ENCODE measurements around the gene TMEM239. TPM values are rescaled to one million over a fixed set of nuclear protein-coding genes. Genes with fewer than 3 reads are reported as not detected.

TMEM239 gene
- total RNA-seq, 1 experiment from 2014 or later = not detected

DNA sequence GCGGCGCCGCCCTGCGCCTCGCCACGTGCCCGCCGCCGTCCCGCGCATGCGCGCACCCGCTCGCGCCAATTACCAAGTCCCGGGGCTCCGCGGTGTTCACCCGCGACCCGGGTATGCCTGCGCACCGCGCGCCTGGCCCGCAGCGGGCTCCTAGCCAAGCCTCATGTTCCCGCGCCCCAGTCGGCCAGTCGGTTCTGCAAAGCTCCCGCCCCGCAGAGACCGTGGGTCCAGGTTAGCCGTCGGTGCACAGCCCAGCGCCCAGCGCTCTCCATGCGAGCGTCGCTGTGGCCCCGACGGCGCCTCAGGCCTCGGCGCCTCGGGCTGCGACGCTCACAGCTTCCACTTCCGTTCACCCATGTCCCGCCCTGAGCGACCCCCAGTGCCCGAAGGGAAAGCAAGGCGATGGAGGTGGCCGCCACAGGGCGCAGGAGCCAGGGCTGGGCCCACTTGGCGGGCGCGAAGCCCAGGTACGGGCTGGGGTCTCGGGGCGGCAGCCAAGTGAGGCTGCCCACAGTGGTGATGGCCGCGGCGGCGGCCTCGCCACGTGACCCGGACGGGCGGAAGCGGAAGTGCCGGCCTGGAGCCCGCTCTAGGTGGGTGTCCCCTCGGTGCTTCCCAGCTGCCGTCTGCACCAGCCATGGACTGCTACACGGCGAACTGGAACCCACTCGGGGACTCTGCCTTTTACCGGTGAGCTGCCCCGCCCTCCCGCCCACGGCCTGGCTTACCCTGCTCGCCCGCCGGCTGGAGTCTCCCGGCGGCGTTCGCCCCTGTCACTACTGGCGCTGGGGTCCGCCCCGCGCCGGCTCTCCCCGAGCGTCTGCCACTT, 24.2 kb downstream of the TMEM239 start, which contains the start of the genes PCED1A and VPS16:
Gene PCED1A (minus strand): TSS at position 518 of the 829 bp plus-strand sequence. CDS start 743 bp downstream, outside the sequence.
Gene VPS16 (plus strand): TSS at position 608 of the 829 bp plus-strand sequence. CDS start 30 bp downstream, at position 638.
- TF ChIP-seq, protein P1, sequence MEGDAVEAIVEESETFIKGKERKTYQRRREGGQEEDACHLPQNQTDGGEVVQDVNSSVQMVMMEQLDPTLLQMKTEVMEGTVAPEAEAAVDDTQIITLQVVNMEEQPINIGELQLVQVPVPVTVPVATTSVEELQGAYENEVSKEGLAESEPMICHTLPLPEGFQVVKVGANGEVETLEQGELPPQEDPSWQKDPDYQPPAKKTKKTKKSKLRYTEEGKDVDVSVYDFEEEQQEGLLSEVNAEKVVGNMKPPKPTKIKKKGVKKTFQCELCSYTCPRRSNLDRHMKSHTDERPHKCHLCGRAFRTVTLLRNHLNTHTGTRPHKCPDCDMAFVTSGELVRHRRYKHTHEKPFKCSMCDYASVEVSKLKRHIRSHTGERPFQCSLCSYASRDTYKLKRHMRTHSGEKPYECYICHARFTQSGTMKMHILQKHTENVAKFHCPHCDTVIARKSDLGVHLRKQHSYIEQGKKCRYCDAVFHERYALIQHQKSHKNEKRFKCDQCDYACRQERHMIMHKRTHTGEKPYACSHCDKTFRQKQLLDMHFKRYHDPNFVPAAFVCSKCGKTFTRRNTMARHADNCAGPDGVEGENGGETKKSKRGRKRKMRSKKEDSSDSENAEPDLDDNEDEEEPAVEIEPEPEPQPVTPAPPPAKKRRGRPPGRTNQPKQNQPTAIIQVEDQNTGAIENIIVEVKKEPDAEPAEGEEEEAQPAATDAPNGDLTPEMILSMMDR (IDR thresholded peaks at IDR 0.05; ENCODE audit: unreplicated experiment) = no peak
- POLR2A ChIA-PET = interaction anchor here (0.6 to 2.7 kb wide), 19 partner anchors 8 to 474 kb away, joined by 3 to 17 read pairs (median 4); partner anchors contain the start of genes IDH3B and NOP56
- Mint-ChIP-seq H3K4me3 (ENCODE audit: unreplicated experiment) (peak within 1 kb of the TSS; percentile 82), H3K4me1 (ENCODE audit: insufficient read depth, unreplicated experiment) (peaks cover 12% of the 10 kb centered on the region), H3K36me3 (ENCODE audit: insufficient read depth, unreplicated experiment) (peaks cover 13% of the 10 kb centered on the region), H3K9me3 (ENCODE audit: unreplicated experiment) (no peaks in the 10 kb centered on the region), H3K27ac (ENCODE audit: low read depth, unreplicated experiment) (peak within 1 kb of the TSS; percentile 76), H3K27me3 (ENCODE audit: insufficient read depth, unreplicated experiment) (no peaks in the 10 kb centered on the region)
- intact Hi-C loops (cut with micrococcal nuclease) = no loop called here
- CTCF ChIA-PET = interaction anchor here (0.6 kb wide), 1 partner anchor 317 kb away, joined by 4 read pairs; no protein-coding TSS in a partner anchor
- peak; percentile 77 for DNase-seq (ENCODE audit: unreplicated experiment)
- no TSS peak for BruUV-seq (replicated peaks)

DNA sequence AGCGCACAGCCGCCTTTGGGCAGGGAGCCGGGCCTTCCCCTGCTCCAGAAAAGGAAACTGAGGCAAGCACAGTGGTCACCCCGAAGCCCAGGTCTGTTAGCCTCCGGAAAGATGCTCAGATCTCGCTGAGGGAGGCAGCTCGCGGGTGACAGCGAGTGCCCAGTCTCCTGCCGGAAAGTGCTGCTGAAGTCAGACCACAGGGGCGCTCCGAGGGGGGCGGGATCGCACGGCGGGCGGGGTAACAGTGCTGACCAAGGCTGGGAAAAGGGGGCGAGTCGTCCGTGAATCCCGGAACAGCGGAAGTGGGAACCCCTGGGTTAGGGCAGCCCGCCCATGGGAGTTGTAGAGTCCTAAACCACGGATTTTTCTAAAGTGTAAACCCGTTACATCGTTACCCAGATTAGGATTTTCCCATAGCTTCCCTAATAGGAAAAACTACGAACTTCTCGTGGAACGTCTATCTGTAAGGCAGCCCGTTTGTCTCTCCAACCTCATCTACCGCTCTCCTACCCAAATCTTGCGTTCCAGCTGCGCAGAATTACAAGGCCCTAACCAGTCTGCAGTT, 24.9 kb downstream of the TMEM239 start:
- Mint-ChIP-seq H3K4me1 (ENCODE audit: insufficient read depth, unreplicated experiment) (peaks cover 12% of the 10 kb centered on the region), H3K4me3 (ENCODE audit: unreplicated experiment) (peak overlapping the region; percentile 82), H3K27ac (ENCODE audit: low read depth, unreplicated experiment) (peak overlapping the region; percentile 33), H3K27me3 (ENCODE audit: insufficient read depth, unreplicated experiment) (no peaks in the 10 kb centered on the region), H3K9me3 (ENCODE audit: unreplicated experiment) (no peaks in the 10 kb centered on the region), H3K36me3 (ENCODE audit: insufficient read depth, unreplicated experiment) (peaks cover 13% of the 10 kb centered on the region)
- ChIA-PET POLR2A (interaction anchor here (0.6 to 2.7 kb wide), 12 partner anchors 9 to 475 kb away, joined by 3 to 17 read pairs (median 4); partner anchors contain the start of genes IDH3B and NOP56), CTCF (interaction anchor here (0.6 kb wide), 1 partner anchor 316 kb away, joined by 4 read pairs; no protein-coding TSS in a partner anchor)
- TF ChIP-seq, protein P1 (IDR thresholded peaks at IDR 0.05; ENCODE audit: unreplicated experiment) = no peak
- no peak for DNase-seq (ENCODE audit: unreplicated experiment)
- BruUV-seq (replicated peaks) = TSS peak; percentile 67
- intact Hi-C loops (cut with micrococcal nuclease) = no loop called here

DNA sequence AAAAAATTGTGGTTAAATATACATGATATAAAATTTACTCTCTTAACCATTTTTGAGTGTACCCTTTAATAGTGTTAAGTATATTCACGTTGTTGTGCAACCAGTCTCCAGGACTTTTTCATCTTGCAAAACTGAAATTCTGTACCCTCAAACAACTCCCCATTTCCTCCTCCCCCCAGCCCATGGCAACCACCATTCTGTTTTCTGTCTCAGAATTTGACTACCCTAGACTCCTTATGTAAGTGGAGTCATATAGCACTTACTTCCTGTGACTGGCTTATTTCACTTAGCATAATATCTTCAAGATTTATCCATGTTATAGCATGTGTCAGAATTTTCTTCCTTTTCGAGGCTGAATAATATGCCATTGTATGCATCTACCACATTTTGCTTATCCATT, 29.4 kb downstream of the TMEM239 start:
- H3K36me3 Mint-ChIP-seq (ENCODE audit: insufficient read depth, unreplicated experiment) = peaks cover 10% of the 10 kb centered on the region
- ChIA-PET POLR2A (no interaction called here), CTCF (no interaction called here)
- intact Hi-C loops (cut with micrococcal nuclease) = no loop called here
- no peak overlapping the region for H3K27ac Mint-ChIP-seq (ENCODE audit: low read depth, unreplicated experiment)
- no peaks in the 10 kb centered on the region for H3K9me3 Mint-ChIP-seq (ENCODE audit: unreplicated experiment)
- no TSS peak for BruUV-seq (replicated peaks)
- no peak for DNase-seq (ENCODE audit: unreplicated experiment)
- peaks cover 6% of the 10 kb centered on the region for H3K4me1 Mint-ChIP-seq (ENCODE audit: insufficient read depth, unreplicated experiment)
- no peak overlapping the region for H3K4me3 Mint-ChIP-seq (ENCODE audit: unreplicated experiment)
- TF ChIP-seq, protein P1 (IDR thresholded peaks at IDR 0.05; ENCODE audit: unreplicated experiment) = no peak
- H3K27me3 Mint-ChIP-seq (ENCODE audit: insufficient read depth, unreplicated experiment) = no peaks in the 10 kb centered on the region

DNA sequence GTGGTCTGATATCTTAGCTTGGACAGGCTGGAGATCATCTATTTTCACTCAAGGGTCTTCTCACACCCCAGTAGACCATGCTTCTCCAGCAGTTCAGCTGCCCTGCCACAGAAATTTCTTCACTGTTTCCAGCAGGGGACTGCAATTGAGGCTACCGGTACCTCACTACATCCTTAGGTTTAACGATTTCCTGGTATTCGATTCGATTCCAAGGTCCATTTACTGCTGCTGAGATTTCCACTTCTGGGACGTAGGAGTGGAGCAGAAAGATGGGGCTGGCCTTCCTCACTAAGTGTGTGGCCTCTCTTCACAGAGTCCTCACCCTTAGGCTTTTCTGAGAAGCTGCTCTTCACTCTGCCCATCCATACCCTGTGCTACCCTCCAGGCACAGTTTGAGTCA, 30.5 kb downstream of the TMEM239 start:
- no peaks in the 10 kb centered on the region for H3K27me3 Mint-ChIP-seq (ENCODE audit: insufficient read depth, unreplicated experiment)
- intact Hi-C loops (cut with micrococcal nuclease) = no loop called here
- CTCF ChIA-PET = no interaction called here
- POLR2A ChIA-PET = interaction anchor here (0.6 kb wide), 1 partner anchor 310 kb away, joined by 4 read pairs; no protein-coding TSS in a partner anchor
- peaks cover 6% of the 10 kb centered on the region for H3K4me1 Mint-ChIP-seq (ENCODE audit: insufficient read depth, unreplicated experiment)
- TF ChIP-seq, protein P1 (IDR thresholded peaks at IDR 0.05; ENCODE audit: unreplicated experiment) = no peak
- no TSS peak for BruUV-seq (replicated peaks)
- H3K27ac Mint-ChIP-seq (ENCODE audit: low read depth, unreplicated experiment) = peak overlapping the region; percentile 57
- no peak overlapping the region for H3K4me3 Mint-ChIP-seq (ENCODE audit: unreplicated experiment)
- peaks cover 4% of the 10 kb centered on the region for H3K36me3 Mint-ChIP-seq (ENCODE audit: insufficient read depth, unreplicated experiment)
- no peak for DNase-seq (ENCODE audit: unreplicated experiment)
- H3K9me3 Mint-ChIP-seq (ENCODE audit: unreplicated experiment) = no peaks in the 10 kb centered on the region
